A673 (cell line): ENCODE data around the gene ETV6. TPM values are rescaled to one million over a fixed set of nuclear protein-coding genes. Genes with fewer than 3 reads are reported as not detected.

Experiments
- BruUV-seq: library from RNA; stranded (reverse); fragments of 400-500 nt; replicated peaks from 2 replicates; lab custom pipeline; 2021; lab: Mats Ljungman, UMichigan
- CTCF ChIA-PET: fragments of 300-600 bp; sonication (Branson Sonifier 250); formaldehyde crosslinking; loops from one replicate; lab custom pipeline; 2022; ENCODE audit warnings: antibody characterized with exemption; lab: Charles Lee
- POLR2A ChIA-PET: fragments of 300-600 bp; sonication (Branson Sonifier 250); formaldehyde crosslinking; loops from one replicate; lab custom pipeline; 2022; ENCODE audit warnings: antibody characterized with exemption; ENCODE audit not compliant: low non-redundant PET; lab: Charles Lee
- DNase-seq: peaks from one replicate; pipeline ENCODE4 v3.0.0-alpha.2; 2015; ENCODE audit warnings: low spot score
- H3K27ac ChIP-seq: fragments of 200-600 bp; sonication (generic); 2 replicates; pipeline ENCODE4 v1.5.1; 2016; ENCODE audit warnings: mixed run types, low read depth, mild to moderate bottlenecking, mixed read lengths, antibody characterized with exemption, low read length; ENCODE audit not compliant: poor library complexity, severe bottlenecking
- H3K27me3 ChIP-seq: fragments of 200-600 bp; sonication (generic); replicated peaks from 2 replicates; pipeline ENCODE4 v1.6.1; 2017; ENCODE audit warnings: mixed run types, low read depth, mild to moderate bottlenecking, mixed read lengths, antibody characterized with exemption, low read length; ENCODE audit not compliant: insufficient read depth, poor library complexity
- H3K36me3 ChIP-seq: fragments of 200-600 bp; sonication (generic); 2 replicates; pipeline ENCODE4 v1.6.1; 2016; ENCODE audit warnings: mixed run types, mild to moderate bottlenecking, mixed read lengths, antibody characterized with exemption, low read length; ENCODE audit not compliant: insufficient read depth, poor library complexity, severe bottlenecking
- H3K4me1 ChIP-seq: fragments of 200-600 bp; sonication (generic); 2 replicates; pipeline ENCODE4 v1.6.1; 2017; ENCODE audit warnings: mixed run types, mild to moderate bottlenecking, mixed read lengths, antibody characterized with exemption, low read length; ENCODE audit not compliant: insufficient read depth, poor library complexity, severe bottlenecking
- H3K4me3 ChIP-seq: fragments of 200-600 bp; sonication (generic); 2 replicates; pipeline ENCODE4 v1.5.1; 2016; ENCODE audit warnings: low read depth, mixed run types, mild to moderate bottlenecking, mixed read lengths, low read length; ENCODE audit not compliant: poor library complexity, severe bottlenecking
- H3K9me3 ChIP-seq: fragments of 200-600 bp; sonication (generic); 2 replicates; pipeline ENCODE4 v1.6.1; 2016; ENCODE audit warnings: mixed run types, low read depth, mild to moderate bottlenecking, mixed read lengths, antibody characterized with exemption, low read length; ENCODE audit not compliant: poor library complexity, severe bottlenecking
- EZH2 ChIP-seq: fragments of 200-600 bp; sonication (generic); IDR thresholded peaks from 2 replicates; pipeline ENCODE4 v1.6.1; 2017; ENCODE audit warnings: borderline replicate concordance, low read depth, mild to moderate bottlenecking, mixed read lengths, antibody characterized with exemption, low read length; ENCODE audit not compliant: poor library complexity, severe bottlenecking
- intact Hi-C: fragments of 100-400 bp; cut with micrococcal nuclease; formaldehyde crosslinking; loops from one replicate; pipeline ENCODE4 v1.10.0; 2022; ENCODE audit not compliant: unreplicated experiment
- total RNA-seq: library from RNA; stranded (reverse); gene quantifications from 2 replicates; pipeline ENCODE4 v1.2.3, GENCODE V29; 2021
- TF ChIP-seq, protein P1 (sequence below): fragments of 300-800, 200-600 bp; sonication (generic); conservative IDR thresholded peaks from 2 replicates; pipeline ENCODE4 v1.5.1; 2017; ENCODE audit warnings: low read depth, mild to moderate bottlenecking, antibody characterized with exemption, low read length, moderate library complexity, mixed read lengths

The ETV6 gene
- total RNA-seq, 1 experiment from 2014 or later = 32.4 TPM

DNA sequence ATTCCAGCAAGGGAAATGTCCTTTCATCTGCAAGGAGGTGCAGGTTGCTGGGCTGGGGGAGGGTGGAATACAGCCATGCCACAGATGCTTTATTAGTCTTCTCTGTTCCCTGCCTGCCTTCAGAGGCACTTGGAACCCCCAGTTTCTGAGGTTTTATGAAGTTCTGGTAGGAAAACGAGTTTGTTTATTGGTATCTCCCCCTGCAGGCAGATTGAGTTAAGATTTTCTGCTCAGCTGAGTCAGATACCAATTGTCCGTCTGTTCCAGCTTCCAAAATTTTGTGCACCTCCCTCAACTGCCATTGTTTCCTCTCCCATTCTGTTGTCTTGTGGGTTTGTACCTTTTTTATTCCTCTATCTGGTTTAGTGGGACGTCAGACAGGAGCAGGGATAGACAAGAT lies 155.6 kb downstream of the ETV6 start:
- TF ChIP-seq, protein P1, sequence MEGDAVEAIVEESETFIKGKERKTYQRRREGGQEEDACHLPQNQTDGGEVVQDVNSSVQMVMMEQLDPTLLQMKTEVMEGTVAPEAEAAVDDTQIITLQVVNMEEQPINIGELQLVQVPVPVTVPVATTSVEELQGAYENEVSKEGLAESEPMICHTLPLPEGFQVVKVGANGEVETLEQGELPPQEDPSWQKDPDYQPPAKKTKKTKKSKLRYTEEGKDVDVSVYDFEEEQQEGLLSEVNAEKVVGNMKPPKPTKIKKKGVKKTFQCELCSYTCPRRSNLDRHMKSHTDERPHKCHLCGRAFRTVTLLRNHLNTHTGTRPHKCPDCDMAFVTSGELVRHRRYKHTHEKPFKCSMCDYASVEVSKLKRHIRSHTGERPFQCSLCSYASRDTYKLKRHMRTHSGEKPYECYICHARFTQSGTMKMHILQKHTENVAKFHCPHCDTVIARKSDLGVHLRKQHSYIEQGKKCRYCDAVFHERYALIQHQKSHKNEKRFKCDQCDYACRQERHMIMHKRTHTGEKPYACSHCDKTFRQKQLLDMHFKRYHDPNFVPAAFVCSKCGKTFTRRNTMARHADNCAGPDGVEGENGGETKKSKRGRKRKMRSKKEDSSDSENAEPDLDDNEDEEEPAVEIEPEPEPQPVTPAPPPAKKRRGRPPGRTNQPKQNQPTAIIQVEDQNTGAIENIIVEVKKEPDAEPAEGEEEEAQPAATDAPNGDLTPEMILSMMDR = peak; percentile 53
- TF ChIP-seq EZH2 = no peak
- Histone ChIP-seq H3K27me3 (no peaks in the 10 kb centered on the region), H3K27ac (no peak overlapping the region), H3K4me3 (no peak overlapping the region), H3K4me1 (peaks cover 13% of the 10 kb centered on the region), H3K36me3 (no peaks in the 10 kb centered on the region), H3K9me3 (no peaks in the 10 kb centered on the region)
- CTCF ChIA-PET = no interaction called here
- peak; percentile 39 for DNase-seq
- intact Hi-C loops = no loop called here
- POLR2A ChIA-PET = no interaction called here
- BruUV-seq = no TSS peak

DNA sequence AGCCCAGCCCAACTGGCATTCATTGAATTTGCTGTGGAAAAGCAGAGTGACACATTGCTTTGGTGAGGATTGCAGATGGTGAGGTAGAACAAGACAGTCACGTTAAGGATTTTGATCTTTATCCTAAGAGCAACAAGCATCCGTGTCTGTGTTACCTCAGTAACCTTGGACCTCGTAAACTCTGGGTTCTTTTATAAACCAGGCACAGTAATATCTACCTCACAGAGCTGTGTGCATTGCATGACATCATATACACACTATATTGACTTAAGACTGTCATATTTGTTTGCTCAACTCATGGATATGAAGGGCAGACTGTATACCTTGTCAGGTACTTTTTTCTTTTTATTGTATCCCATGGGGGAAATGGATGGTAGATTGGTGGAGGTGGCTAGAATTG lies 156.2 kb downstream of the ETV6 start:
- Histone ChIP-seq H3K4me3 (no peak overlapping the region), H3K9me3 (no peaks in the 10 kb centered on the region), H3K27ac (no peak overlapping the region), H3K4me1 (peaks cover 13% of the 10 kb centered on the region), H3K27me3 (no peaks in the 10 kb centered on the region), H3K36me3 (no peaks in the 10 kb centered on the region)
- intact Hi-C loops = no loop called here
- POLR2A ChIA-PET = no interaction called here
- DNase-seq = no peak
- TF ChIP-seq, protein P1 = no peak
- TF ChIP-seq EZH2 = no peak
- no TSS peak for BruUV-seq
- CTCF ChIA-PET = no interaction called here

DNA sequence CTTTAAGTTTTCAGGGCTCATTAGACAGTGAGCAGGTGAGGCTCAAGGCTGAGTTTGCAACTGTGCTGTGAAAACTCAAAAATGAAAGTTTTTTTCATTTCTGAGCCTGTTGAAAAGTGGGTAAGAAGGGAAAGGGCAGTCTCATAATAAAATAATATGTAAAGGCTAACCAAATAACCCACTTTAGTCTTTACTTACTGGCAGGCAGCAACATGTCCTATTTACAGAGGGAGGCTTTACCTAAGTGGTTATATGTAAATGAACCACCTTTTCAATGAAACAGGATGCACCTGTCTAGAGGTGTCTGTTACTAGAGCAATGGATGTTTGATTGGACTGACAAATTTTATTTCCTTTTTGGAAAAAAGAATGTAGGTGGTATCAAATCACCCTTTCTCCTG lies 158.0 kb downstream of the ETV6 start:
- H3K27me3 ChIP-seq = no peaks in the 10 kb centered on the region
- H3K27ac ChIP-seq = no peak overlapping the region
- H3K4me1 ChIP-seq = peaks cover 13% of the 10 kb centered on the region
- intact Hi-C loops = no loop called here
- no peaks in the 10 kb centered on the region for H3K36me3 ChIP-seq
- DNase-seq = no peak
- ChIA-PET POLR2A (no interaction called here), CTCF (no interaction called here)
- H3K4me3 ChIP-seq = no peak overlapping the region
- no TSS peak for BruUV-seq
- H3K9me3 ChIP-seq = no peaks in the 10 kb centered on the region
- TF ChIP-seq, protein P1 = no peak
- TF ChIP-seq EZH2 = no peak
